HUDEP-2 (cell line): Measurements from ENCODE around the gene FGF4.

ENCODE experiments used
- DNase-seq, 76 experiments: peaks; one replicate each; lab custom pipeline; 2025; ENCODE audit not compliant: unreplicated experiment in 76 of 76; lab: John Stamatoyannopoulos, UW

Gene FGF4

DNA sequence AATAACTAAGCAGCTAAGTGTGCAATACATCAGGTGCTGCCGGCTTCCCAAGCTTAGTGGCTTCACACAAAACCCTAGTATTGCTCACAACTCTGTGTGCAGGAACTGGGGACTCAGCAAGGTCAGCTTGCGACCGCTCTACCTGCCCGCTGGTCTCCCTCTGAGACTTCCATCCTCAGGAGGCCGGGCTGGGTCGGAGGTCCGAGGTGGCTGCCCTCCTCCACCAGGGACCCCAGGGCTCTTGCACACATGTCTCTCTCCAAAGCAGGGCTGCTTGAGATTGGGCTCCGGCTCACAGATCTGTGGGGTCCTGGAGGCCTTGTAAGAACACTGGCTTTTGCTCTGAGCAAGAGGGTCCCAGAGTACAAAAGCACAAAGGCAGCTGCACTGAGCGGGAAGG lies 45.9 kb downstream of the FGF4 start:
- DNase-seq = no peak

GRCh38 chr11:69727266-69727665 lies 47.9 kb downstream of the FGF4 start:
- DNase-seq = no peak

DNA sequence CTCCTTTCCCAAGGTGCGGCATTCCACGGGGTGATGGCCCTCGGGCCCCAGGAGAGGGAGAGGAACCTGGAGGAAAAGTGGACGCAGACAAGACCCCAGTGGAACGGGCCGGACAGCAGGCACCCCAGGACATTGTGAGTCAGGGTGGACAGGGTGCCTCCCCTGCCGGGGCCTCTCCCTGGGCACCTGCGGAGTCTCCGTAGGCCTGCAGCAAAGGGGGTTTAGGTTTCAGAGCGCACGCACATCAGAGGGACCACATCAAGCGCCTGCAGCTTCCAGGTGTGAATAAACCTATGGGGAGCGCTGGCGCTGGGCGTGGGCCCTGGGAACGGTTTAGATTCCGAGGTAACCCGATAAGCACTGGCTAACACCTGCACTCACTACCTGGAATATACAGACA lies 48.7 kb downstream of the FGF4 start:
- no peak for DNase-seq

DNA sequence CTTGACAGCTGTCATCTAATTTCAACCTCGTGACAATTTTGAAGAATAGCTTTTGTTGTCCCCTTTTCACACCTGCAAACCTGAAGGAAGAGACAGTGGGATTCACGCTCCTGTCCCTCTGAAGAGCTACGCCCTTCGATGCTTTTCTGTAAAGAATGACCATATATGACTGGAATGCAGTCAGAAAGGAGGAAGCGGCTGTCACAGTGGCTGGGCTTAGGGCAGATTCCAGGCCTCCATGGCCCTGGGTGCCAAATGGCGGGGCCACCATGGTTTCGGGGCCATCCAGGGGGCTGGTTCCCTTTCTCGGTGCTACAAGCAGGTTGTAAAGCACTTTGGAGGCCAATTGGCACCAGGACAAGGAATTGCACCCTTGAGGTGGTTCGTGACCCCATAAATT lies 49.1 kb downstream of the FGF4 start:
- no peak for DNase-seq

DNA sequence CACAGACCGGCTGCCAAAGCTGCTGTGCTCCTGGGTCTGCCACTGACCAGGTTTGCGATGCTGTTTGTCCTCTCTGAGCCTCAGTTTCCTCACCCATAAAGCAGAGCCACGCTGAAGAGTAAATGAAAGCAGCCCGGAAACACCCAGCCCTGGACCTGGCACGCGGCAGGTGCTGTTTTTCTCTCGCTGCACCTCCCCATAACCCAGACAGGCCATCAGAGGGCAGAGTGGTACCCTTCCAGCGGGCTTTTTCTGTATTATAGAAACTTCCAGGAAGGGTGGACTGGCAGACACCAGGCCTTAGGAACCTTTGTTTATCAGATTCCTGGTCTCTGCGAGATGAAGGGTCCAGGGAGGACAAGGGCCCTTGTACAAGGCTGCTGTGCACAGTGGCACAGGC lies 53.4 kb downstream of the FGF4 start:
- DNase-seq = peak in 2 of 76 experiments; percentile 1

GRCh38 chr11:69721106-69721505 lies 54.0 kb downstream of the FGF4 start:
- no peak for DNase-seq
